NCI-H2196 (cell line): ENCODE results near the gene POMGNT1.

Experiments used
- DNase-seq: peaks from one replicate; lab custom pipeline; 2025; ENCODE audit not compliant: unreplicated experiment; lab: John Stamatoyannopoulos, UW

Gene POMGNT1

GRCh38 chr1:46211051-46211450, 12.8 kb upstream of the POMGNT1 start:
- no peak for DNase-seq

- DNase-seq: no peak
Measured at GRCh38 chr1:46210561-46210960, 12.3 kb upstream of the POMGNT1 start.

- DNase-seq: no peak
Measured at GRCh38 chr1:46206399-46206798, 8.2 kb upstream of the POMGNT1 start.

- DNase-seq: no peak
Measured at GRCh38 chr1:46205791-46206190, 7.6 kb upstream of the POMGNT1 start.

GRCh38 chr1:46205141-46205540, 6.9 kb upstream of the POMGNT1 start:
- DNase-seq: no peak

GRCh38 chr1:46204406-46204742, 6.1 kb upstream of the POMGNT1 start:
- no peak for DNase-seq

GRCh38 chr1:46203738-46204405, 5.6 kb upstream of the POMGNT1 start:
- no peak for DNase-seq

- no peak for DNase-seq
Measured at GRCh38 chr1:46199233-46199749, 1.1 kb upstream of the POMGNT1 start.

GRCh38 chr1:46197560-46197963, 672 bp downstream of the POMGNT1 start:
- no peak for DNase-seq

GRCh38 chr1:46196609-46197008, 1.6 kb downstream of the POMGNT1 start:
- no peak for DNase-seq

GRCh38 chr1:46194641-46195193, 3.5 kb downstream of the POMGNT1 start:
- no peak for DNase-seq

- DNase-seq: peak; percentile 38
Measured at GRCh38 chr1:46193984-46194570, 4.2 kb downstream of the POMGNT1 start.

GRCh38 chr1:46193285-46193684, 4.9 kb downstream of the POMGNT1 start:
- no peak for DNase-seq

- DNase-seq: no peak
Measured at GRCh38 chr1:46192171-46192570, 6.1 kb downstream of the POMGNT1 start.

- DNase-seq: no peak
Measured at GRCh38 chr1:46191033-46191701, 7.1 kb downstream of the POMGNT1 start.

GRCh38 chr1:46190539-46190938, 7.7 kb downstream of the POMGNT1 start:
- no peak for DNase-seq

- no peak for DNase-seq
Measured at GRCh38 chr1:46188295-46189030, 9.8 kb downstream of the POMGNT1 start.

GRCh38 chr1:46187106-46187869, 10.9 kb downstream of the POMGNT1 start:
- DNase-seq: no peak

GRCh38 chr1:46186076-46186475, 12.2 kb downstream of the POMGNT1 start:
- DNase-seq: no peak

GRCh38 chr1:46184920-46185658, 13.1 kb downstream of the POMGNT1 start:
- DNase-seq: no peak
